NCI-H1436 (cell line): Measurements from ENCODE around the gene SLC17A2.
"Not testable (repeated sequence)": the region's sequence is repeated elsewhere in the genome, so short reads cannot be mapped to it uniquely, and the experiment has no call there.

Experiments
- DNase-seq: peaks from one replicate; lab custom pipeline; 2025; lab: John Stamatoyannopoulos, UW

The SLC17A2 gene

GRCh38 chr6:25951296-25952032 is 21.0 kb upstream of the SLC17A2 start:
- no peak for DNase-seq

GRCh38 chr6:25950297-25950696 is 19.8 kb upstream of the SLC17A2 start:
- no peak for DNase-seq

- DNase-seq = no peak
Measured at GRCh38 chr6:25949695-25950094, 19.2 kb upstream of the SLC17A2 start.

GRCh38 chr6:25947492-25947891 is 17.0 kb upstream of the SLC17A2 start:
- DNase-seq = not testable (repeated sequence)

- no peak for DNase-seq
Measured at GRCh38 chr6:25946631-25947030, 16.1 kb upstream of the SLC17A2 start.

GRCh38 chr6:25945738-25946137 is 15.2 kb upstream of the SLC17A2 start:
- DNase-seq = not testable (repeated sequence)

GRCh38 chr6:25944688-25945574 is 14.4 kb upstream of the SLC17A2 start:
- no peak for DNase-seq

GRCh38 chr6:25943887-25944286 is 13.4 kb upstream of the SLC17A2 start:
- no peak for DNase-seq

- DNase-seq = peak; percentile 2
Measured at GRCh38 chr6:25942561-25943147, 12.2 kb upstream of the SLC17A2 start.

GRCh38 chr6:25939593-25939992 is 9.1 kb upstream of the SLC17A2 start:
- DNase-seq = no peak

GRCh38 chr6:25935953-25936352 is 5.5 kb upstream of the SLC17A2 start:
- no peak for DNase-seq

GRCh38 chr6:25934735-25935313 is 4.3 kb upstream of the SLC17A2 start:
- DNase-seq = no peak

- DNase-seq = no peak
Measured at GRCh38 chr6:25934156-25934555, 3.7 kb upstream of the SLC17A2 start.

GRCh38 chr6:25931411-25931709 is 869 bp upstream of the SLC17A2 start:
- no peak for DNase-seq

- DNase-seq = not testable (repeated sequence)
Measured at GRCh38 chr6:25929785-25930184, 706 bp downstream of the SLC17A2 start.

GRCh38 chr6:25928562-25929324 is 1.7 kb downstream of the SLC17A2 start:
- no peak for DNase-seq

- no peak for DNase-seq
Measured at GRCh38 chr6:25927756-25928216, 2.7 kb downstream of the SLC17A2 start.

- DNase-seq = no peak
Measured at GRCh38 chr6:25927178-25927577, 3.3 kb downstream of the SLC17A2 start.

GRCh38 chr6:25925876-25926275 is 4.6 kb downstream of the SLC17A2 start:
- DNase-seq = no peak

GRCh38 chr6:25922301-25922700 is 8.2 kb downstream of the SLC17A2 start:
- no peak for DNase-seq

GRCh38 chr6:25921525-25922203 is 8.8 kb downstream of the SLC17A2 start:
- DNase-seq = no peak
